GM21529 (cell line): Measurements from ENCODE around the gene PTPN18.

Experiments
- ATAC-seq: cut with Tn5 transposase; IDR thresholded peaks from one replicate; pipeline ENCODE4 v1.9.1; 2021; ENCODE audit not compliant: unreplicated experiment

PTPN18 gene

DNA sequence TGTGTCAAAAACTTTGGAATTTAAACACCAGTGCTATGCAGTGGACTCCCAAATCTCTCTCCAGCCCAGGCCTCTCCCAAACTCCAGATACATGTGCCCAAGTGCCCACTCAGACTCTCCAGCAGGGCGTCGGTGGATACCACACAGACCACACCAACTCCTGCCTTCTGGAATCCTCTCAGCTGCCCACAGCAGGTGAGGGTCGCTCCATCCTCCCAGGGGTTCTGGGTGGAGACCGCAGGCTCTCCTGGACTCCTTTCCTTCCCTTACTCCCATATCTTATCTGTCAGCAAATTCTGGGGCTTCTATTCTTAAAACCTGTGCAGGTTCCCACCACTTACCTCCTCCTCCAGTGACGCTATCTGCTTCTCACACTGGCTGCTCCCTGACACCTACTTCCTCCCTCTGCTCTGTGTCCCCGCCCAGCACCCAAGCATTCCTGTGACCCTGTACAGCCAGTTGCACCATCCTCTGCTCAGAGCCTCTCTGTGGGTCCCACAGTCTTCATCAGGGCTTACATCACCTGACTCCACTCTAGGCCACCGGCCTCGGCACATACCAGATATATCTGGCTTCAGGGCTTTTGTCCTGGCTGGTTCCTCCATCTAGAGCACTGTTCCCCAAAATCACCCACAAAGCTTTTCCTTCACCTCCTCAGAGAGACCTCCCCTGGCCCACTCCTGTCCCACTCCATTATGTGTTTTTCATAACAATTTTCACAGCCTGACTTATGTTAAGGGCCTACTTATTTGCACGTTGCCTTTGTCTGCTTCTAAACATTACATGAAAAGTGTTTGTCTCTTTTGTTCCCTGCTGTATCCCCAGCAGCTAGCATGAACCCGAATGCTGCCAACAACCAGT, 15.7 kb upstream of the PTPN18 start:
- no peak for ATAC-seq

DNA sequence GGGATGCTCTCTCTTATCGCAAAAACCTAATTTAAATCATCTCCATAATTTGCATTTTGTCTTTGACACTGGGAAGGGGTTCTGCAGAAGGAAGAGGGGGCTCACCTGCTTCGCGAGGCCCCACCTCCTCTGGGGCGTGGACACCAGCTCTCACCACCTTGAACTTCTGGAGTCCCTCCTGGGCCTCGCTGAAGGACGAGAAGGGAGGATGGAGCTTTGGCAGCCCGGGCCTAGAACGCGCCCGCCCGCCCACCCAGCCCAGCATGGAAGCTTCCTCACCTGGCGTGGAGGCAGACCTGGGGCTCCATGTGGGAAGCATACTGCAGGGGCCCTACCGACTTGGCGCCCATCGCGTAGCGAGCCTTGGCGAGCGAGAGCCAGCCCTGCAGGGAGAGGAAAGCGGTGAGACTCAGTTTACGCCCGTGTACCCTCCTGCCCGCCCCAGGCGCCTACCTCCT, 14.3 kb upstream of the PTPN18 start:
- peak; percentile 2 for ATAC-seq

DNA sequence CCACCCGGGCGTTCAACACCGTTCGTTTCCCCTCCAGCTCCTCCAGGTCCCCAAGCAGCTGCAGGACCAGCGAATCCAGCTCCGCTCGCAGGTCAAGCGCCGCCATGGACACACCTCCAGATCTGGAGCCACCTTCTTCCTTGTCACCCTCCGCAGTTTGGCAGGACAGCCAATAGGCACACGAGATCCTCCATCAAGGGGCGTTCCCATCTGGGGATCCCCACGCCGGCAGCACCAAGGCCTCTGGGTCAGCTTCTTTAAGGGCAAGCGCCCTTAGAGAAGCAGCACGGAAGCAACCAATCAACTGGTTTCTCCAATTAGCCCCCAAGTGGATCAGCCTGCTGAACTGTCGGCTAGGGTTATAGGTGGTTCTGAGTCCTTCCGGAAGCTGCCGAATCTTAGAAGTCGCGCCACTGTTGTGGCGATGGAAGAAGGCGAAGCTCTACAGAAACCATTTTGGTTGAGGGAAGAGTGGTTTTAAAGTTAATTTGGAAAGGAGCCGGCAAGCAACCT, 13.8 kb upstream of the PTPN18 start:
- ATAC-seq, result peak; percentile 73

DNA sequence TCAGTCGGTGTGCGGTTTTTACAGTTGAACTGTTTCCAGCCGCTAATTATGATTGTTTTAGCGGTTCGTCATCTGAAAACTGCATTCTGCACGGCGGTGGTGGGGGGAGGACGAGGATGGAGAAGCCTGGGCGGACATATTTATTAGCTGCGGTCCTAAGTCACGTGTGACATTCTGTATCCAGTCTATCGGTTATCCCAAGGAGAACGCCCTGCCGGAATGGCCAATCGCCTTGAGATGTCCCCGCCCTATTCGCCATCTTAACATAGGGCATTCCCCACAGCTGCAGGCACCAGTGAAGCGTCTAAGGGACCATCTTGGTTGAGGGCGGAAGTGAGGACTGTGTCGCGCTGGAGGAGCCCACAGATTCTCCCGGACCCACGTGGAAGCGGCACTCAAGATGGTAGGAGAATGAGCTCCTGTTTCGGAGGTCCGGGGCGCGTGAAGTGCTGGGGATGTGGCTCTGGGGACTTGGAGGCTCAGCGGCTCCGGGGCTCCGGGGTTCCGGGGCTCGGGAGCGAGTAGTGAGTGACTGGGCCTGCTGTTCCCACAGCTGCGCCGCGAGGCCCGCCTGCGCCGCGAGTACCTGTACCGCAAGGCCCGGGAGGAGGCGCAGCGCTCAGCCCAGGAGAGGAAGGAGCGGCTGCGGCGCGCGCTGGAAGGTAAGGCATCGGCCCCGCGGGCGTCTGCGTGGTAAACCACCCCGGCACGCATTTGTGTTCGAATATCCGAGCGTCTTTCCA, 13.2 kb upstream of the PTPN18 start, which contains the start of gene IMP4:
Gene IMP4 (plus strand): TSS at position 365 of the 743 bp plus-strand sequence. CDS start 36 bp downstream, at position 401.
- peak; percentile 87 for ATAC-seq

GRCh38 chr2:130344578-130344977, 11.3 kb upstream of the PTPN18 start:
- no peak for ATAC-seq

GRCh38 chr2:130345091-130345490, 10.8 kb upstream of the PTPN18 start:
- no peak for ATAC-seq

- ATAC-seq, result no peak
Measured at GRCh38 chr2:130345611-130346010, 10.2 kb upstream of the PTPN18 start.

- ATAC-seq, result no peak
Measured at GRCh38 chr2:130346041-130346740, 9.7 kb upstream of the PTPN18 start.

DNA sequence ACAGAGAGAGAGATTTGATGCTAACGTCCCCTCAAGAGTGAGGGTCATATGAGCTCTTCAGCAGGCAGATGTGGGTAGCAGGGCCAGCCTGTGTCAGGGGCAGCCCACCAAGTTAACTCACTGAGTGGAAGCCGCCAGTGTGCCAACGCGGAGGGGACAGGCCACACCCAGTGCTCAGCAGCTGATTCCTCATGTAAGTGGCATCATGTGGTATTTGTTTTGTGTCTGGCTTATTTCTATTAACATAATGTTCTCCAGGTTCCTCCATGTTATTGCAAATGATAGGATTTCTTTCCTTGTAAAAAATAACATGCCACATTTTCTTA, 9.2 kb upstream of the PTPN18 start:
- no peak for ATAC-seq

DNA sequence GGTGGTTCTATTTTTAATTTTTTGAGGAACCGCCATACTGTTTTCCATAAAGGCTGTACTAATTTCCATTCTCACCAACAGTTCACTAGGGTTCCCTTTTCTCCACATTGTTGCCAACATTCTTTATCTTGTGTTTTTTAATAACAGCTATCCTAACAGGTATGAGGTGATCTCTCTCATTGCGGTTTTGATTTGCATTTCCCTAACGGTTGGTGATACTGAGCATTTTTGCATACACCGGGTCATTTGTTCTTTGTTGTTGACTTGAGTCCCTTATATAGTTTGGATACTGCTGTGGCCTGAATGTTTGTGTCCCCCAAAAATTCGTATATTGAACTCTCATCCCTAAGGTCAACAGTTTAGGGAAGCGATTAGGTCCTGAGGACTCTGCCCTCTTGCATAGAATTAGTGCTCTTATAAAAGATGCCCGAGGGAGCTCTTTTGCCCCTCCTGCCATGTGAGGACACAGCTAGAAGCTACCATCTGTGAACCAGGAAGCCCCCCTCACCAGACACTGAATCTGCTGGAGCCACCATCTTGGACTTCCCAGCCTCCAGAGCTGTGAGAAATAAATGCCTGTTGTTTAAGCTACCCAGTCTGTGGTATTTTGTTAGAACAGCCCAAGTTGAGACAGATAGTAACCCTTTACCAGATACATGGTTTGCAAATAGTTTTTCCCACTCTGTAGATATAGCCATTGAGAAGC, 8.5 kb upstream of the PTPN18 start:
- no peak for ATAC-seq

GRCh38 chr2:130349174-130349573, 6.7 kb upstream of the PTPN18 start:
- no peak for ATAC-seq

DNA sequence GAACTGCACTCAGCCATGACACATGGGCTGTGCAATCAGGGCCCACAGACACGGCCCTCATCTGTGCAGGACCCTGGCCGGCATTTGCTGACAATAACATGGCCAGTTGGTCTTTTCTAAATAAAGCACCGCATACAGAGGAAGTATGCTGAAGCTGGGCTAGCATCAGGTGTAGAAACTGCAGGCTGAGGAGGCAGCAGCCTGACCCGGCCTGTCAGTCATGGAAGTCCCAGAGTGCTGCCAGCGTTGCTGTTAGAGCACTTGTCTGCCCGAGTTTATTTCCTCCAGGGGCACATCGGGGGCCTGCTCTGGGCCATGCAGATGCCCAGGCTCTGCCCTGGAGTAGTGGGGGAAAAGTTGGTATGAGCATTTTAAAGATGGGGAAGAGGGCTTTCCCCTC, 4.1 kb upstream of the PTPN18 start:
- ATAC-seq, result no peak

DNA sequence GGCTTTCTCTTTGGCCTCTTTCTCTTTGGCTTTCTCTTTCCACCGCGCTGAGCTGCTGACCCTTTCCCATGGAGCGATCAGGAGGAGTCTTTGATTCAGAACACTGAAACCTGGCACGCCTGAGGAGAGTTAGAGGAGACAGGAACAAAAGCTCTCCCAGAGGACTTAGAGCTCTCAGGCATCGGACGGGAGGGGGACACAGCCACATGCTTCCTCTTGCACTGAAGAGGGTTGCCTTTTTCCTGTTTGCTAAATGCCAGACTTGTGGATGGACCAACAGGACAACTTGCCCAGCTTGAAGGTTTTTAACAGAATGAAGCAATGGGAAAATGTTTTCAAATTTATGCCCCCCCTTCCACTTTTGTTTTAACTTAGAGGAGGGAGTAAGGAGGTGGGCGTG, 3.6 kb upstream of the PTPN18 start:
- no peak for ATAC-seq

- no peak for ATAC-seq
Measured at GRCh38 chr2:130353291-130354138, 2.3 kb upstream of the PTPN18 start.

- no peak for ATAC-seq
Measured at GRCh38 chr2:130354139-130354428, 1.8 kb upstream of the PTPN18 start.

GRCh38 chr2:130355172-130355577, 681 bp upstream of the PTPN18 start:
- peak; percentile 4 for ATAC-seq

- no peak for ATAC-seq
Measured at GRCh38 chr2:130357864-130358263, 2.0 kb downstream of the PTPN18 start.

- ATAC-seq, result no peak
Measured at GRCh38 chr2:130358420-130359350, 2.8 kb downstream of the PTPN18 start.

- ATAC-seq, result no peak
Measured at GRCh38 chr2:130359466-130359865, 3.6 kb downstream of the PTPN18 start.
